H1 (cell line): ENCODE measurements around the gene CNOT3.

Experiments
- CHD1 ChIP-seq: IDR thresholded peaks from 2 replicates; pipeline ENCODE4 v1.6.1; 2012; ENCODE audit warnings: low read depth, low read length, improper control_type of control experiment
- EP300 ChIP-seq, 2 experiments: IDR thresholded peaks; 1 replicate in 1 of 2; 2 replicates in 1 of 2; pipeline ENCODE4 v1.6.1; 2011 to 2012; ENCODE audit warnings: low read depth in 2 of 2, low read length in 2 of 2, mild to moderate bottlenecking in 2 of 2, borderline replicate concordance in 1 of 2, inconsistent platforms in 1 of 2, moderate library complexity in 1 of 2
- EZH2 ChIP-seq: fragments of 200-600 bp; sonication (generic); IDR thresholded peaks from 2 replicates; pipeline ENCODE4 v1.7.1; 2012; ENCODE audit warnings: low read depth, mild to moderate bottlenecking, moderate library complexity, low read length, inconsistent platforms; ENCODE audit not compliant: severe bottlenecking
- PHF8 ChIP-seq: fragments of 200-600 bp; sonication (generic); conservative IDR thresholded peaks from 2 replicates; pipeline ENCODE4 v1.7.1; 2012; ENCODE audit warnings: low read depth, mild to moderate bottlenecking, inconsistent platforms, low read length, moderate library complexity
- POLR2A ChIP-seq, 2 experiments: IDR thresholded peaks; 1 replicate in 1 of 2; 2 replicates in 1 of 2; pipeline ENCODE4 v1.6.1; 2011; ENCODE audit warnings: low read depth in 2 of 2, low read length in 2 of 2, mild to moderate bottlenecking in 2 of 2; ENCODE audit errors: control extremely low read depth in 1 of 2
- POLR2AphosphoS5 ChIP-seq: IDR thresholded peaks from 2 replicates; pipeline ENCODE4 v1.6.1; 2011; ENCODE audit warnings: low read depth, low read length
- RAD21 ChIP-seq, 2 experiments: IDR thresholded peaks in 1 of 2; conservative IDR thresholded peaks in 1 of 2; 2 replicates each; pipeline ENCODE4 v1.6.1; 2011; ENCODE audit warnings: low read depth in 2 of 2, low read length in 2 of 2, improper control_type of control experiment in 1 of 2, inconsistent platforms in 1 of 2, mild to moderate bottlenecking in 1 of 2, moderate library complexity in 1 of 2
- RBBP5 ChIP-seq: IDR thresholded peaks from 2 replicates; pipeline ENCODE4 v1.7.1; 2012; ENCODE audit warnings: low read depth, mild to moderate bottlenecking, inconsistent platforms, low read length, moderate library complexity, borderline replicate concordance
- SIN3A ChIP-seq, 2 experiments: IDR thresholded peaks in 1 of 2; conservative IDR thresholded peaks in 1 of 2; 2 replicates each; pipeline ENCODE4 v1.6.1; 2011 to 2012; ENCODE audit warnings: low read length in 2 of 2, improper control_type of control experiment in 1 of 2, low read depth in 1 of 2, mild to moderate bottlenecking in 1 of 2
- SIX5 ChIP-seq: IDR thresholded peaks from 2 replicates; pipeline ENCODE4 v1.6.1; 2011; ENCODE audit warnings: mild to moderate bottlenecking, low read depth, low read length
- SP2 ChIP-seq: IDR thresholded peaks from 2 replicates; pipeline ENCODE4 v1.6.1; 2012; ENCODE audit warnings: mild to moderate bottlenecking, low read length, inconsistent platforms
- TF ChIP-seq, protein P1 (sequence below), 3 experiments: IDR thresholded peaks; 1 replicate in 2 of 3; 2 replicates in 1 of 3; pipeline versions ENCODE4 v1.5.1 to v1.6.1; 2011; ENCODE audit warnings: low read length in 3 of 3, mild to moderate bottlenecking in 3 of 3, inconsistent platforms in 2 of 3, low read depth in 1 of 3, moderate library complexity in 1 of 3; ENCODE audit not compliant: insufficient read depth in 1 of 3; ENCODE audit errors: control extremely low read depth in 1 of 3
- TF ChIP-seq, protein P2 (sequence below): IDR thresholded peaks from 2 replicates; pipeline ENCODE4 v1.6.1; 2012; ENCODE audit warnings: inconsistent platforms

DNA sequence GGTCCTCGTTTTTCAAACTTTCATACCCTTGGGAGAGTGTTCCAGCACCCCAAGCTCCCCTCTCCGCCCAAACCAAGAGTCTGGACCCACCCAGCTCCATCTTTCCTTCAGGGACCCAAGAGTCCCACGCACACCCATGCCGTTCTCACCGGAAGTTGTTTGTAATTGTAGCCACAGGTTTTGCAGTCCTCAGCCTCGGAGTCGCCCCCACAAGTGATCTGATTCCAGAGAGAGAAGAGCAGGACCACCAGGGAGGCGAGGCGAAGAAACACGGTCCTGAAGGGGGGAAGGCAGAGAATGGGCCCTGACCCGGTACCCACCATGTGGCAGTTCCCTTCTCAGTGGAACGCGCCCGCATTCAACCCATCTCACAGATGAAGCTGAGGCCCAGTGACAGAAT is 25.3 kb downstream of the CNOT3 start:
- TF ChIP-seq EZH2 (no peak), SP2 (no peak), PHF8 (no peak), POLR2A (IDR thresholded peaks at IDR 0.05; ENCODE audit: control extremely low read depth in 1 of 2, low read depth in 2 of 2, low read length in 2 of 2) (no peak), SIN3A (conservative IDR thresholded peaks at IDR 0.05 in 1 of 2, IDR thresholded peaks at IDR 0.05 in 1 of 2; ENCODE audit: low read depth in 1 of 2, low read length in 2 of 2) (no peak), POLR2AphosphoS5 (no peak), RAD21 (IDR thresholded peaks at IDR 0.05 in 1 of 2, conservative IDR thresholded peaks at IDR 0.05 in 1 of 2; ENCODE audit: low read depth in 2 of 2, low read length in 2 of 2) (no peak), CHD1 (no peak), SIX5 (no peak), EP300 (IDR thresholded peaks at IDR 0.05; ENCODE audit: borderline replicate concordance in 1 of 2, low read depth in 2 of 2, low read length in 2 of 2) (no peak), RBBP5 (no peak)
- TF ChIP-seq, protein P1, sequence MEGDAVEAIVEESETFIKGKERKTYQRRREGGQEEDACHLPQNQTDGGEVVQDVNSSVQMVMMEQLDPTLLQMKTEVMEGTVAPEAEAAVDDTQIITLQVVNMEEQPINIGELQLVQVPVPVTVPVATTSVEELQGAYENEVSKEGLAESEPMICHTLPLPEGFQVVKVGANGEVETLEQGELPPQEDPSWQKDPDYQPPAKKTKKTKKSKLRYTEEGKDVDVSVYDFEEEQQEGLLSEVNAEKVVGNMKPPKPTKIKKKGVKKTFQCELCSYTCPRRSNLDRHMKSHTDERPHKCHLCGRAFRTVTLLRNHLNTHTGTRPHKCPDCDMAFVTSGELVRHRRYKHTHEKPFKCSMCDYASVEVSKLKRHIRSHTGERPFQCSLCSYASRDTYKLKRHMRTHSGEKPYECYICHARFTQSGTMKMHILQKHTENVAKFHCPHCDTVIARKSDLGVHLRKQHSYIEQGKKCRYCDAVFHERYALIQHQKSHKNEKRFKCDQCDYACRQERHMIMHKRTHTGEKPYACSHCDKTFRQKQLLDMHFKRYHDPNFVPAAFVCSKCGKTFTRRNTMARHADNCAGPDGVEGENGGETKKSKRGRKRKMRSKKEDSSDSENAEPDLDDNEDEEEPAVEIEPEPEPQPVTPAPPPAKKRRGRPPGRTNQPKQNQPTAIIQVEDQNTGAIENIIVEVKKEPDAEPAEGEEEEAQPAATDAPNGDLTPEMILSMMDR (IDR thresholded peaks at IDR 0.05; ENCODE audit: control extremely low read depth in 1 of 3, insufficient read depth in 1 of 3, low read depth in 1 of 3, low read length in 3 of 3), result no peak
- TF ChIP-seq, protein P2, sequence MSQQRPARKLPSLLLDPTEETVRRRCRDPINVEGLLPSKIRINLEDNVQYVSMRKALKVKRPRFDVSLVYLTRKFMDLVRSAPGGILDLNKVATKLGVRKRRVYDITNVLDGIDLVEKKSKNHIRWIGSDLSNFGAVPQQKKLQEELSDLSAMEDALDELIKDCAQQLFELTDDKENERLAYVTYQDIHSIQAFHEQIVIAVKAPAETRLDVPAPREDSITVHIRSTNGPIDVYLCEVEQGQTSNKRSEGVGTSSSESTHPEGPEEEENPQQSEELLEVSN, result no peak
